ENCODE results near the gene LCN1. TPM values are rescaled to one million over a fixed set of nuclear protein-coding genes. Genes with fewer than 3 reads are reported as not detected.
A peak's percentile ranks its signal among the peaks of the same experiment; 100 is the strongest.

Gene LCN1
- total and polyA plus RNA-seq, 2 of the 8 experiments (the other 6 are each of a cell fraction or from before 2014, with no cell fraction given), result not detected

DNA sequence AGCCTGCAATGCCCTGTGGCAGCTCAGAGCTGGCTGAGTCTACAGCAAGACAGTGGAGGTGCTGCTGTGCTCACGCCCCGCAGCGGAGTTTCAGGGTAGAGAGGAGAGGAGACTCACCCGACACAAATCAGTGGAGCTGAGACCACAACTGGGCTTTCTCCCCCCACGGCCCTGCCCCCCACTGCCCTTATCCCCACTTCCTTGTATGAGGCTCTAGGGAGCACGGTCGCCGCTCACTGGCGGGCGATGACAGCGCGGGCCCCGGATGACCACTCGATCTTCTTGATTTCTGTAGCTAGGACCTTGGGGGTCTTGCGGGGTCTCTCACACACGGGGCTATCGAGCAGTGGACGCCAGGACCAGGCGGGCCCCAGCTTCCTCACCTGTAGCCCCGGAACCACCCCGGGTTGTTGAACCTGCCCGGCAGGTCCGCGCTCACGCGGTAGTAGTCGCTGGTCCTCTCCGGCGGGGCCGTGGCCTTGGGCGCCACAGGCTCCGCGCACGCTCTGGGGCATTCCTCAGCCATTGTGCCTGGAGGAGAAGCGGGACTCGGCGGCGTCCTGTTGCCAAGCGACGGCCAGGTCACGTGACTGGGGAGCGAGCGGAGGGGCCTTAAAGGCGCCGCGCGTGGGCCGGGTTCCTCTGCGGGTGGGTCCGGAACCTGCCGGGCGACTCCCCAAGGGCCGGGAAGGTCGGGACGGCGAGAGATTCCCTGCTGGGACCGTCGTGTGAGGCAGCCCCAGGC is 21.7 kb upstream of the LCN1 start:
- 2% methylated on average over 53 of the region's 58 CpGs; no CpG with 5 or more reads in 1 of the 2 experiments for WGBS, 2 experiments (ENCODE audit: extremely low coverage in 1 of 2, insufficient coverage in 1 of 2, insufficient read length in 1 of 2, insufficient replicate concordance in 2 of 2, low coverage in 1 of 2, low lambda C conversion rate in 2 of 2, missing lambda C conversion rate in 1 of 2)
- H3K23me2 ChIP-seq (ENCODE audit: low read depth, low read length), result peaks cover 8% of the 10 kb centered on the region; the same call in 1 of the 2 replicates
- H3K79me1 ChIP-seq (ENCODE audit: low read depth, low read length), result 0 out of 2 replicates have a peak, but pooled peaks cover 3% of the 10 kb centered on the region
- no peak overlapping the region for H3K27ac ChIP-seq (ENCODE audit: low read depth, low read length)
- no peak overlapping the region for H3K23ac ChIP-seq (ENCODE audit: insufficient read length)
- H3K4me1 ChIP-seq (replicated peaks in 1 of 4; ENCODE audit: control insufficient read depth in 3 of 4, insufficient read depth in 4 of 4, low read length in 3 of 4), result peaks cover 0 to 15% (median 12%) of the 10 kb centered on the region in 4 experiments; a peak in 6 of 7 replicates
- H3K4ac ChIP-seq (replicated peaks; ENCODE audit: insufficient read length, low read depth, low read length), result no peak overlapping the region
- peaks cover 8 to 18% of the 10 kb centered on the region in 2 experiments for H4K20me1 ChIP-seq (replicated peaks in 1 of 2; ENCODE audit: control insufficient read depth in 1 of 2, insufficient read depth in 2 of 2, low read length in 2 of 2)
- H3K18ac ChIP-seq (ENCODE audit: extremely low read depth, low read length), result no peak overlapping the region; the same call in 1 of the 2 replicates
- no peak overlapping the region for H2BK12ac ChIP-seq (ENCODE audit: low read depth, low read length)
- H4K91ac ChIP-seq (replicated peaks; ENCODE audit: insufficient read length, low read length), result no peak overlapping the region
- no peak overlapping the region for H2AK5ac ChIP-seq (ENCODE audit: low read depth, low read length)
- H2BK15ac ChIP-seq (ENCODE audit: low read length), result no peak overlapping the region
- no peak overlapping the region for H2BK20ac ChIP-seq (ENCODE audit: low read length)
- H3K9me3 ChIP-seq (ENCODE audit: insufficient read depth in 2 of 2, low read depth in 1 of 2, low read length in 1 of 2), result no peaks in the 10 kb centered on the region
- ChIA-PET CTCF (ENCODE audit: partially characterized antibody) (interaction anchor here (1.0 to 2.1 kb wide), 7 partner anchors 9 to 51 kb away, joined by 3 to 11 read pairs (median 5); no protein-coding TSS in a partner anchor), POLR2A (ENCODE audit: partially characterized antibody) (interaction anchor here (1.1 to 2.8 kb wide), 3 partner anchors 9 to 72 kb away, joined by 3 to 17 read pairs (median 3); no protein-coding TSS in a partner anchor)
- no peak overlapping the region; a peak in 1 of 7 replicates for H3K9ac ChIP-seq (replicated peaks in 1 of 4; ENCODE audit: extremely low read depth in 1 of 4, low read depth in 3 of 4, low read length in 3 of 4)
- H4K8ac ChIP-seq (ENCODE audit: extremely low read depth, insufficient read depth, low read length), result no peak overlapping the region
- no peaks in the 10 kb centered on the region; a peak in 1 of 7 replicates for H3K27me3 ChIP-seq (replicated peaks in 1 of 4; ENCODE audit: control insufficient read depth in 3 of 4, extremely low read depth in 1 of 4, insufficient read depth in 3 of 4, low read length in 3 of 4)
- peak overlapping the region; percentile 46; the same call in 1 of the 2 replicates for H2AFZ ChIP-seq (ENCODE audit: low read length)
- DNase-seq (ENCODE audit: low read depth in 1 of 2, low spot score in 2 of 2) (peak in 1 of 2 experiments; percentile 91), FAIRE-seq (no peak)
- peak overlapping the region; percentile 61 to 86 (median 81) for H3K4me3 ChIP-seq (ENCODE audit: extremely low read depth in 1 of 4, insufficient read depth in 2 of 4, low read depth in 3 of 4, low read length in 4 of 4)
- H3K4me2 ChIP-seq (ENCODE audit: insufficient read depth in 1 of 2, low read depth in 2 of 2, low read length in 2 of 2), result peak overlapping the region; percentile 68 to 87
- H2BK120ac ChIP-seq (replicated peaks; ENCODE audit: low read depth, low read length), result no peak overlapping the region
- H3K79me2 ChIP-seq (ENCODE audit: control insufficient read depth in 1 of 2, insufficient read depth in 2 of 2, low read length in 2 of 2), result peaks cover 0 to 16% of the 10 kb centered on the region in 2 experiments; a peak in 2 of 4 replicates
- no peak overlapping the region for H3K56ac ChIP-seq (replicated peaks; ENCODE audit: insufficient read length, low read depth, low read length)
- peaks cover 8 to 26% (median 20%) of the 10 kb centered on the region in 4 experiments; a peak in 7 of 8 replicates for H3K36me3 ChIP-seq (ENCODE audit: control insufficient read depth in 2 of 4, insufficient read depth in 4 of 4, low read length in 3 of 4)
- H3K14ac ChIP-seq (ENCODE audit: insufficient read length), result no peak overlapping the region
- H2BK5ac ChIP-seq (ENCODE audit: low read depth, low read length), result no peak overlapping the region
- H4K5ac ChIP-seq (ENCODE audit: insufficient read length, low read depth, low read length), result no peak overlapping the region
- no peak for TF ChIP-seq RXRA (IDR thresholded peaks at IDR 0.05; ENCODE audit: insufficient read depth, low read depth, low read length)
- peak; percentile 32 for TF ChIP-seq KDM4A (IDR thresholded peaks at IDR 0.05; ENCODE audit: low read depth, low read length, severe bottlenecking)
- TF ChIP-seq MAX (IDR thresholded peaks at IDR 0.05), result peak; percentile 74
- peak; percentile 96 for TF ChIP-seq USF2 (IDR thresholded peaks at IDR 0.05; ENCODE audit: low read length)
- TF ChIP-seq CTBP2 (IDR thresholded peaks at IDR 0.05; ENCODE audit: borderline replicate concordance, insufficient read depth, insufficient read length, low read length), result no peak
- no peak for TF ChIP-seq SP1 (IDR thresholded peaks at IDR 0.05; ENCODE audit: low read depth, low read length)
- peak; percentile 32; the same call in 1 of the 2 replicates for TF ChIP-seq TAF1 (IDR thresholded peaks at IDR 0.05; ENCODE audit: low read depth, low read length)
- no peak for TF ChIP-seq CHD1 (IDR thresholded peaks at IDR 0.05; ENCODE audit: low read depth, low read length)
- no peak for TF ChIP-seq SAP30 (IDR thresholded peaks at IDR 0.05; ENCODE audit: insufficient read depth, insufficient replicate concordance, low read length)

Measured in H1 (cell line).